ENCODE measurements around the gene SLC12A4.
"Not testable (repeated sequence)": the region's sequence is repeated elsewhere in the genome, so short reads cannot be mapped to it uniquely, and the experiment has no call there.

Gene SLC12A4

DNA sequence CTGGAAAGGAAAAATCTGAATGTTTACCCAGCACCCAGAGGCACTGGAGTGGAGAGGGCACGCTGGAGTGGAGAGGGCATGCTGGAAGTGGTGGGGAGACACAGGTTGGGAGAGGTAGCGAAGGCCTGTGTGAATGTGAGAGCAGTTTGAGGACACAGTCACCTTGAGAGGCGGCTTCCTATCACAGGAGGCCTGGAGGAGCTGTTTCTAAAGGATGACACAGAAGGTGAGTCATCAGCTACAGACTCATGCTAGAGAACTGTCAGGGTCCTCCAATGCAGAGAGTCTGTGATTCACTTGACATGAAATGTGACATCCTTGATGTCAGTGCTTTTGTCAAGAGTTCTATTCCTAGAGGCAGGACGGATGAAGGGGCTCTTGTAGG, 50.6 kb downstream of the SLC12A4 start:
- DNase-seq (ENCODE audit: low read depth in 1 of 2, low spot score in 1 of 2): no peak
- H3K27me3 ChIP-seq (ENCODE audit: insufficient read depth, poor library complexity, severe bottlenecking): no peaks in the 10 kb centered on the region
- H3K4me3 ChIP-seq (replicated peaks; ENCODE audit: insufficient read depth, low read length): no peak overlapping the region
- H3K27ac ChIP-seq (replicated peaks): no peak overlapping the region
- TF ChIP-seq SPI1 (IDR thresholded peaks at IDR 0.05; ENCODE audit: borderline replicate concordance, low read depth) (no peak), REST (IDR thresholded peaks at IDR 0.05; ENCODE audit: insufficient replicate concordance, low read depth) (no peak)
- TF ChIP-seq, protein P1, sequence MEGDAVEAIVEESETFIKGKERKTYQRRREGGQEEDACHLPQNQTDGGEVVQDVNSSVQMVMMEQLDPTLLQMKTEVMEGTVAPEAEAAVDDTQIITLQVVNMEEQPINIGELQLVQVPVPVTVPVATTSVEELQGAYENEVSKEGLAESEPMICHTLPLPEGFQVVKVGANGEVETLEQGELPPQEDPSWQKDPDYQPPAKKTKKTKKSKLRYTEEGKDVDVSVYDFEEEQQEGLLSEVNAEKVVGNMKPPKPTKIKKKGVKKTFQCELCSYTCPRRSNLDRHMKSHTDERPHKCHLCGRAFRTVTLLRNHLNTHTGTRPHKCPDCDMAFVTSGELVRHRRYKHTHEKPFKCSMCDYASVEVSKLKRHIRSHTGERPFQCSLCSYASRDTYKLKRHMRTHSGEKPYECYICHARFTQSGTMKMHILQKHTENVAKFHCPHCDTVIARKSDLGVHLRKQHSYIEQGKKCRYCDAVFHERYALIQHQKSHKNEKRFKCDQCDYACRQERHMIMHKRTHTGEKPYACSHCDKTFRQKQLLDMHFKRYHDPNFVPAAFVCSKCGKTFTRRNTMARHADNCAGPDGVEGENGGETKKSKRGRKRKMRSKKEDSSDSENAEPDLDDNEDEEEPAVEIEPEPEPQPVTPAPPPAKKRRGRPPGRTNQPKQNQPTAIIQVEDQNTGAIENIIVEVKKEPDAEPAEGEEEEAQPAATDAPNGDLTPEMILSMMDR (IDR thresholded peaks at IDR 0.05; ENCODE audit: insufficient read depth, low read length): no peak

- no peak overlapping the region for H3K4me3 ChIP-seq (replicated peaks; ENCODE audit: insufficient read depth, low read length)
- H3K27me3 ChIP-seq (ENCODE audit: insufficient read depth, poor library complexity, severe bottlenecking): no peaks in the 10 kb centered on the region
- DNase-seq (ENCODE audit: low read depth in 1 of 2, low spot score in 1 of 2): no peak
- H3K27ac ChIP-seq (replicated peaks): no peak overlapping the region
- TF ChIP-seq REST (IDR thresholded peaks at IDR 0.05; ENCODE audit: insufficient replicate concordance, low read depth) (no peak), POLR2AphosphoS5 (IDR thresholded peaks at IDR 0.05; ENCODE audit: low read depth) (no peak), GABPA (IDR thresholded peaks at IDR 0.05; ENCODE audit: low read depth) (no peak), SPI1 (IDR thresholded peaks at IDR 0.05; ENCODE audit: borderline replicate concordance, low read depth) (no peak)
- TF ChIP-seq, protein P1 (IDR thresholded peaks at IDR 0.05; ENCODE audit: insufficient read depth, low read length): no peak
Observed at GRCh38 chr16:67917140-67917851, 51.1 kb downstream of the SLC12A4 start.

DNA sequence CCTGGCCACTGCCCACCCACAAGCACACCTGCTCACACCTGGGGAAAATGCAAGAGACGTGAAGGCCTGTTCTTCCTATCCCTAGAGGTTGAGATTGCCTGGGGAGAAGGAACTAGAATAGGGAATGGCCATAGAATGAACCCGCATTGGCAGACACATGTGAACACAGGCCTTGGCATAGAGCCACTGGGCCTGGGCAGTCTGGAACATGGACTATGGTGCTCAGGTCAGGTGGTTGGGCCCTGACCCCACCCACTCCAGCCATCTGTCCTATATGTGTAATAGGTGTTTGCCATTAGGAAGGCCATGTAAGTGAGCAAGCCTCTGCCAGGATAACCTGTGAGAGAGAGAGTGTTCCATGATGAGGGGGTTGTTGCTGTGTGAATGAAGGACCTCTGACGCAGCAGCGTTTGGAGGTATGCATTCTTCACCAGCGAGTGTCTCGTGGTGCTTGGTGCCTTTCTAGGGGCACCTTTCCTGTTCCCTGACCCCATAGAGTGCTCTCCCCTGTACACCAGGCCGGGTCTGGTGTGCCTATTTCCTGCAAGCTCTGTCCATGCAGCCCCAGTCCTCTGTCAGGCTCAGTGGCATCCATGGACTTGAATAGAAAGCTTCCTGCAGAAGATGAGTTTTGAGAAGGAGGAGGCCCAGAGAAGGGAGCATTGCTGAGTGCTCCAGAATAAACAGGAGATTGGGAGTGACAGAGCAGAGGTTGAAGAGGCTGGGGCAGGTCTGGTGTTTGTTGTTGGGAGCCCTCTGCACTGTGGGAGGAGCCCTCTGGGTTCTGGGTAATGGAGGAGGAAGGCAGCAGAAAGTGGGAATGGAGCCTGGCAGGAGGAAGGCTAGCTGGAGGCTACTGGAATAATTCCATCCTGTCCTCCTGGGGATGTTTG, 52.4 kb downstream of the SLC12A4 start:
- DNase-seq (ENCODE audit: low read depth in 1 of 2, low spot score in 1 of 2): no peak
- no peak overlapping the region for H3K4me3 ChIP-seq (replicated peaks; ENCODE audit: insufficient read depth, low read length)
- TF ChIP-seq, protein P1 (IDR thresholded peaks at IDR 0.05; ENCODE audit: insufficient read depth, low read length): no peak
- no peak for TF ChIP-seq GABPA (IDR thresholded peaks at IDR 0.05; ENCODE audit: low read depth)
- H3K27ac ChIP-seq (replicated peaks): no peak overlapping the region
- H3K27me3 ChIP-seq (ENCODE audit: insufficient read depth, poor library complexity, severe bottlenecking): no peaks in the 10 kb centered on the region

- DNase-seq (ENCODE audit: low read depth in 1 of 2, low spot score in 1 of 2); H3K4me3 ChIP-seq (replicated peaks; ENCODE audit: insufficient read depth, low read length); H3K27me3 ChIP-seq (ENCODE audit: insufficient read depth, poor library complexity, severe bottlenecking); H3K27ac ChIP-seq (replicated peaks): not testable (repeated sequence)
Observed at GRCh38 chr16:67915496-67915769, 53.0 kb downstream of the SLC12A4 start.

All from HL-60 (cell line).